Liver (tissue), 9 donors: ENCODE results near the gene UBE3A. TPM values are rescaled to one million over a fixed set of nuclear protein-coding genes. Genes with fewer than 3 reads are reported as not detected.

Source experiments
- DNase-seq: peaks from one replicate; pipeline ENCODE4 v3.0.0-alpha.2; 2017; ENCODE audit warnings: low spot score
- H3K27ac ChIP-seq, 2 donors: one replicate each; pipeline ENCODE4 v1.7.0; 2013; ENCODE audit warnings: inconsistent platforms in 2 of 2, low read length in 2 of 2, control low read depth in 1 of 2, low read depth in 1 of 2, mild to moderate bottlenecking in 1 of 2
- H3K27me3 ChIP-seq, 4 donors: one replicate each; pipeline versions ENCODE4 v1.6.1 to v1.7.0; 2013; ENCODE audit warnings: low read length in 3 of 4, inconsistent platforms in 1 of 4, mild to moderate bottlenecking in 1 of 4, moderate library complexity in 1 of 4; ENCODE audit not compliant: control insufficient read depth in 4 of 4, insufficient read depth in 4 of 4
- H3K36me3 ChIP-seq, 4 donors: one replicate each; pipeline versions ENCODE4 v1.6.1 to v1.7.0; 2013; ENCODE audit warnings: low read length in 3 of 4, mild to moderate bottlenecking in 3 of 4, low read depth in 1 of 4, moderate library complexity in 1 of 4; ENCODE audit not compliant: control insufficient read depth in 4 of 4, insufficient read depth in 3 of 4
- H3K4me1 ChIP-seq, 4 donors: one replicate each; pipeline versions ENCODE4 v1.6.1 to v1.7.0; 2013; ENCODE audit warnings: low read length in 3 of 4, mild to moderate bottlenecking in 3 of 4, moderate library complexity in 1 of 4; ENCODE audit not compliant: control insufficient read depth in 4 of 4, insufficient read depth in 4 of 4
- H3K4me3 ChIP-seq, 3 donors: one replicate each; pipeline versions ENCODE4 v1.6.1 to v1.7.0; 2013; ENCODE audit warnings: low read length in 3 of 3, control low read depth in 1 of 3, low read depth in 1 of 3, mild to moderate bottlenecking in 1 of 3
- H3K9ac ChIP-seq, 2 donors: one replicate each; pipeline ENCODE4 v1.7.0; 2013; ENCODE audit warnings: low read length in 2 of 2, mild to moderate bottlenecking in 2 of 2, moderate library complexity in 2 of 2, control low read depth in 1 of 2, low read depth in 1 of 2
- H3K9me3 ChIP-seq, 4 donors: one replicate each; pipeline versions ENCODE4 v1.6.1 to v1.7.0; 2013; ENCODE audit warnings: low read length in 3 of 4; ENCODE audit not compliant: control insufficient read depth in 4 of 4
- EGR1 ChIP-seq, 2 donors: IDR thresholded peaks; 2 replicates each; pipeline ENCODE4 v1.6.1; 2016 to 2018; ENCODE audit warnings: antibody characterized with exemption in 2 of 2, low read depth in 2 of 2
- FOXA1 ChIP-seq: IDR thresholded peaks from 2 replicates; pipeline ENCODE4 v1.6.1; 2016; ENCODE audit warnings: antibody characterized with exemption
- FOXA2 ChIP-seq: IDR thresholded peaks from 2 replicates; pipeline ENCODE4 v1.6.1; 2016; ENCODE audit warnings: antibody characterized with exemption
- GABPA ChIP-seq, 2 donors: IDR thresholded peaks in 1 of 2; conservative IDR thresholded peaks in 1 of 2; 2 replicates each; pipeline ENCODE4 v1.6.1; 2016; ENCODE audit warnings: antibody characterized with exemption in 2 of 2, mild to moderate bottlenecking in 1 of 2, moderate library complexity in 1 of 2
- HNF4A ChIP-seq, 2 donors: conservative IDR thresholded peaks; 2 replicates each; pipeline ENCODE4 v1.6.1; 2016; ENCODE audit warnings: antibody characterized with exemption in 2 of 2, mild to moderate bottlenecking in 2 of 2
- HNF4G ChIP-seq: IDR thresholded peaks from 2 replicates; pipeline ENCODE4 v1.6.1; 2016; ENCODE audit warnings: antibody characterized with exemption
- JUND ChIP-seq, 2 donors: IDR thresholded peaks; 2 replicates each; pipeline ENCODE4 v1.6.1; 2016; ENCODE audit warnings: antibody characterized with exemption in 2 of 2
- NR2F2 ChIP-seq: IDR thresholded peaks from 2 replicates; pipeline ENCODE4 v1.6.1; 2016; ENCODE audit warnings: antibody characterized with exemption
- RAD21 ChIP-seq, 2 donors: IDR thresholded peaks; 2 replicates each; pipeline ENCODE4 v1.6.1; 2016; ENCODE audit warnings: antibody characterized with exemption in 2 of 2, mild to moderate bottlenecking in 2 of 2
- RXRA ChIP-seq, 2 donors: IDR thresholded peaks; 2 replicates each; pipeline ENCODE4 v1.6.1; 2017 to 2018; ENCODE audit warnings: antibody characterized with exemption in 2 of 2, mild to moderate bottlenecking in 1 of 2
- SP1 ChIP-seq: IDR thresholded peaks from 2 replicates; pipeline ENCODE4 v1.6.1; 2018; ENCODE audit warnings: antibody characterized with exemption, mild to moderate bottlenecking
- TAF1 ChIP-seq: conservative IDR thresholded peaks from 2 replicates; pipeline ENCODE4 v1.6.1; 2016; ENCODE audit warnings: antibody characterized with exemption, mild to moderate bottlenecking
- YY1 ChIP-seq: IDR thresholded peaks from 2 replicates; pipeline ENCODE4 v1.6.1; 2016; ENCODE audit warnings: antibody characterized with exemption, mild to moderate bottlenecking
- WGBS: extraction: QIAGEN DNeasy Blood & Tissue Kit; methylation state at CpG from one replicate; pipeline ENCODE4 v1.1.7; 2013; 5-methylcytosine and 5-hydroxymethylcytosine counted together
- polyA plus RNA-seq, 2 donors: library from polyadenylated mRNA; stranded (reverse) in 1 of 2; unstranded in 1 of 2; fragments of 200-250 nt in 1 of 2; fragments of >200 nt in 1 of 2; fragmentation: Nextera tagmentation in 1 of 2; extraction: Ambion mirVana in 1 of 2; gene quantifications; one replicate each; pipeline versions ENCODE4 v1.2.1 to v1.2.3, GENCODE V29; 2013 to 2015
- total RNA-seq, 2 donors: library from RNA; depleted of rRNA; stranded (reverse); fragments of >200 nt; gene quantifications; one replicate each; pipeline ENCODE4 v1.2.3, GENCODE V29; 2014
- TF ChIP-seq, protein P1 (sequence below): fragments of 150-350 bp; IDR thresholded peaks from 2 replicates; pipeline ENCODE4 v1.5.1; 2017; ENCODE audit warnings: improper control_type of control experiment, low read depth, low read length; ENCODE audit not compliant: missing input control
- TF ChIP-seq, protein P2 (sequence below): IDR thresholded peaks from 2 replicates; pipeline ENCODE4 v1.6.1; 2016; ENCODE audit warnings: antibody characterized with exemption
- TF ChIP-seq, protein P3 (sequence below): IDR thresholded peaks from 2 replicates; pipeline ENCODE4 v1.6.1; 2016; ENCODE audit warnings: antibody characterized with exemption
- TF ChIP-seq, protein P4 (sequence below): IDR thresholded peaks from 2 replicates; pipeline ENCODE4 v1.6.1; 2016; ENCODE audit warnings: antibody characterized with exemption
- TF ChIP-seq, protein P5 (sequence below): IDR thresholded peaks from 2 replicates; pipeline ENCODE4 v1.6.1; 2016; ENCODE audit warnings: antibody characterized with exemption, mild to moderate bottlenecking
- donor health status: healthy.
- donor health status: healthy.
- donor health status: healthy.
- donor health status: healthy.
- donor health status: healthy.

Gene UBE3A
- total and polyA plus RNA-seq, 4 donors, result 12.9 to 58.4 (median 38.2) TPM

DNA sequence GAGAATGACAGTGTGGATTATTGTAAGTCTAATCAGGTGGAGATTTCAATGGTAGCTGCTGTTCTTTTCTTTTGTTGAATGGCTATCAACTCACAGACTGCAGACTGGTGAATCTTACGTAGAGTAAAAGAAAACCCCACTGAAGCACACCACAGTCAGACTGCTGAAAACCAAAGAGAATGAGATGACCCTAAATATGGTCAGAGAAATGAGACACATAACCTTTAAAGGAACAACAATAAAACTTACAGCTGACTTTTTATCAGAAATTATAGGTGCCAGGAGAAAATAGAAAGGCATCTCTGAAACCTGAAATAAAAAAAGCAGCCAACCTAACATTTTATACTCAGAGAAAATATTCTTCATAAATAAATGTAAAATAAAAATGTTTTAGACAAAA is 12.7 kb upstream of the UBE3A start:
- 97% methylated on average over 1 of the region's 1 CpG for WGBS
- Histone ChIP-seq H3K9me3 (peaks cover 0 to 15% (median 6%) of the 10 kb centered on the region in 4 donors), H3K36me3 (no peaks in the 10 kb centered on the region), H3K9ac (no peak overlapping the region), H3K27me3 (no peaks in the 10 kb centered on the region), H3K4me1 (no peaks in the 10 kb centered on the region), H3K4me3 (no peak overlapping the region), H3K27ac (no peak overlapping the region)
- DNase-seq, result no peak
- TF ChIP-seq YY1 (no peak), SP1 (no peak), JUND (IDR thresholded peaks at IDR 0.05) (no peak), RXRA (IDR thresholded peaks at IDR 0.05) (no peak), NR2F2 (no peak), EGR1 (IDR thresholded peaks at IDR 0.05; ENCODE audit: low read depth in 2 of 2) (no peak), HNF4A (conservative IDR thresholded peaks at IDR 0.05) (no peak), HNF4G (no peak), FOXA1 (no peak), TAF1 (no peak), FOXA2 (no peak), RAD21 (IDR thresholded peaks at IDR 0.05) (no peak), GABPA (IDR thresholded peaks at IDR 0.05 in 1 of 2, conservative IDR thresholded peaks at IDR 0.05 in 1 of 2) (no peak)
- TF ChIP-seq, protein P1, sequence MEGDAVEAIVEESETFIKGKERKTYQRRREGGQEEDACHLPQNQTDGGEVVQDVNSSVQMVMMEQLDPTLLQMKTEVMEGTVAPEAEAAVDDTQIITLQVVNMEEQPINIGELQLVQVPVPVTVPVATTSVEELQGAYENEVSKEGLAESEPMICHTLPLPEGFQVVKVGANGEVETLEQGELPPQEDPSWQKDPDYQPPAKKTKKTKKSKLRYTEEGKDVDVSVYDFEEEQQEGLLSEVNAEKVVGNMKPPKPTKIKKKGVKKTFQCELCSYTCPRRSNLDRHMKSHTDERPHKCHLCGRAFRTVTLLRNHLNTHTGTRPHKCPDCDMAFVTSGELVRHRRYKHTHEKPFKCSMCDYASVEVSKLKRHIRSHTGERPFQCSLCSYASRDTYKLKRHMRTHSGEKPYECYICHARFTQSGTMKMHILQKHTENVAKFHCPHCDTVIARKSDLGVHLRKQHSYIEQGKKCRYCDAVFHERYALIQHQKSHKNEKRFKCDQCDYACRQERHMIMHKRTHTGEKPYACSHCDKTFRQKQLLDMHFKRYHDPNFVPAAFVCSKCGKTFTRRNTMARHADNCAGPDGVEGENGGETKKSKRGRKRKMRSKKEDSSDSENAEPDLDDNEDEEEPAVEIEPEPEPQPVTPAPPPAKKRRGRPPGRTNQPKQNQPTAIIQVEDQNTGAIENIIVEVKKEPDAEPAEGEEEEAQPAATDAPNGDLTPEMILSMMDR, result no peak
- TF ChIP-seq, protein P2, sequence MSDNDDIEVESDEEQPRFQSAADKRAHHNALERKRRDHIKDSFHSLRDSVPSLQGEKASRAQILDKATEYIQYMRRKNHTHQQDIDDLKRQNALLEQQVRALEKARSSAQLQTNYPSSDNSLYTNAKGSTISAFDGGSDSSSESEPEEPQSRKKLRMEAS, result no peak
- TF ChIP-seq, protein P3, sequence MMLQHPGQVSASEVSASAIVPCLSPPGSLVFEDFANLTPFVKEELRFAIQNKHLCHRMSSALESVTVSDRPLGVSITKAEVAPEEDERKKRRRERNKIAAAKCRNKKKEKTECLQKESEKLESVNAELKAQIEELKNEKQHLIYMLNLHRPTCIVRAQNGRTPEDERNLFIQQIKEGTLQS, result no peak
- TF ChIP-seq, protein P4, sequence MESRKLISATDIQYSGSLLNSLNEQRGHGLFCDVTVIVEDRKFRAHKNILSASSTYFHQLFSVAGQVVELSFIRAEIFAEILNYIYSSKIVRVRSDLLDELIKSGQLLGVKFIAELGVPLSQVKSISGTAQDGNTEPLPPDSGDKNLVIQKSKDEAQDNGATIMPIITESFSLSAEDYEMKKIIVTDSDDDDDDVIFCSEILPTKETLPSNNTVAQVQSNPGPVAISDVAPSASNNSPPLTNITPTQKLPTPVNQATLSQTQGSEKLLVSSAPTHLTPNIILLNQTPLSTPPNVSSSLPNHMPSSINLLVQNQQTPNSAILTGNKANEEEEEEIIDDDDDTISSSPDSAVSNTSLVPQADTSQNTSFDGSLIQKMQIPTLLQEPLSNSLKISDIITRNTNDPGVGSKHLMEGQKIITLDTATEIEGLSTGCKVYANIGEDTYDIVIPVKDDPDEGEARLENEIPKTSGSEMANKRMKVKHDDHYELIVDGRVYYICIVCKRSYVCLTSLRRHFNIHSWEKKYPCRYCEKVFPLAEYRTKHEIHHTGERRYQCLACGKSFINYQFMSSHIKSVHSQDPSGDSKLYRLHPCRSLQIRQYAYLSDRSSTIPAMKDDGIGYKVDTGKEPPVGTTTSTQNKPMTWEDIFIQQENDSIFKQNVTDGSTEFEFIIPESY, result no peak
- TF ChIP-seq, protein P5, sequence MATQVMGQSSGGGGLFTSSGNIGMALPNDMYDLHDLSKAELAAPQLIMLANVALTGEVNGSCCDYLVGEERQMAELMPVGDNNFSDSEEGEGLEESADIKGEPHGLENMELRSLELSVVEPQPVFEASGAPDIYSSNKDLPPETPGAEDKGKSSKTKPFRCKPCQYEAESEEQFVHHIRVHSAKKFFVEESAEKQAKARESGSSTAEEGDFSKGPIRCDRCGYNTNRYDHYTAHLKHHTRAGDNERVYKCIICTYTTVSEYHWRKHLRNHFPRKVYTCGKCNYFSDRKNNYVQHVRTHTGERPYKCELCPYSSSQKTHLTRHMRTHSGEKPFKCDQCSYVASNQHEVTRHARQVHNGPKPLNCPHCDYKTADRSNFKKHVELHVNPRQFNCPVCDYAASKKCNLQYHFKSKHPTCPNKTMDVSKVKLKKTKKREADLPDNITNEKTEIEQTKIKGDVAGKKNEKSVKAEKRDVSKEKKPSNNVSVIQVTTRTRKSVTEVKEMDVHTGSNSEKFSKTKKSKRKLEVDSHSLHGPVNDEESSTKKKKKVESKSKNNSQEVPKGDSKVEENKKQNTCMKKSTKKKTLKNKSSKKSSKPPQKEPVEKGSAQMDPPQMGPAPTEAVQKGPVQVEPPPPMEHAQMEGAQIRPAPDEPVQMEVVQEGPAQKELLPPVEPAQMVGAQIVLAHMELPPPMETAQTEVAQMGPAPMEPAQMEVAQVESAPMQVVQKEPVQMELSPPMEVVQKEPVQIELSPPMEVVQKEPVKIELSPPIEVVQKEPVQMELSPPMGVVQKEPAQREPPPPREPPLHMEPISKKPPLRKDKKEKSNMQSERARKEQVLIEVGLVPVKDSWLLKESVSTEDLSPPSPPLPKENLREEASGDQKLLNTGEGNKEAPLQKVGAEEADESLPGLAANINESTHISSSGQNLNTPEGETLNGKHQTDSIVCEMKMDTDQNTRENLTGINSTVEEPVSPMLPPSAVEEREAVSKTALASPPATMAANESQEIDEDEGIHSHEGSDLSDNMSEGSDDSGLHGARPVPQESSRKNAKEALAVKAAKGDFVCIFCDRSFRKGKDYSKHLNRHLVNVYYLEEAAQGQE, result no peak
